Suppressor macrophage (primary cell): Measurements from ENCODE around the gene PDE4B.

ENCODE experiments used
- DNase-seq, 4 experiments: peaks; one replicate each; pipeline ENCODE4 v3.0.0-alpha.2; 2020 to 2022

The PDE4B gene

GRCh38 chr1:65882076-65882475 lies 89.4 kb downstream of the PDE4B start:
- no peak for DNase-seq

- DNase-seq = no peak
Observed at GRCh38 chr1:65889441-65889840, 96.7 kb downstream of the PDE4B start.

GRCh38 chr1:65890201-65890843 lies 97.6 kb downstream of the PDE4B start:
- no peak for DNase-seq

- no peak for DNase-seq
Observed at GRCh38 chr1:65894738-65895605, 102.3 kb downstream of the PDE4B start.

- no peak for DNase-seq
Observed at GRCh38 chr1:65896721-65897120, 104.0 kb downstream of the PDE4B start.

- DNase-seq = no peak
Observed at GRCh38 chr1:65897485-65897884, 104.8 kb downstream of the PDE4B start.

- DNase-seq = no peak
Observed at GRCh38 chr1:65904681-65905083, 112.0 kb downstream of the PDE4B start.

- no peak for DNase-seq
Observed at GRCh38 chr1:65910432-65910831, 117.7 kb downstream of the PDE4B start.

GRCh38 chr1:65911679-65912078 lies 119.0 kb downstream of the PDE4B start:
- no peak for DNase-seq

GRCh38 chr1:65918564-65918963 lies 125.9 kb downstream of the PDE4B start:
- DNase-seq = no peak

GRCh38 chr1:65921446-65921845 lies 128.8 kb downstream of the PDE4B start:
- no peak for DNase-seq

GRCh38 chr1:65924471-65924870 lies 131.8 kb downstream of the PDE4B start:
- DNase-seq = peak in 3 of 4 experiments; percentile 14 to 39 (median 20)

- peak in 1 of 4 experiments; percentile 5 for DNase-seq
Observed at GRCh38 chr1:65938506-65938905, 145.8 kb downstream of the PDE4B start.

GRCh38 chr1:65939191-65939590 lies 146.5 kb downstream of the PDE4B start:
- peak in 3 of 4 experiments; percentile 6 to 27 (median 18) for DNase-seq

- DNase-seq = peak; percentile 73 to 86 (median 81)
Observed at GRCh38 chr1:65939636-65940035, 146.9 kb downstream of the PDE4B start.

- peak; percentile 27 to 63 (median 52) for DNase-seq
Observed at GRCh38 chr1:65940126-65940525, 147.4 kb downstream of the PDE4B start.

GRCh38 chr1:65942476-65942875 lies 149.8 kb downstream of the PDE4B start:
- no peak for DNase-seq

- DNase-seq = no peak
Observed at GRCh38 chr1:65946376-65946775, 153.7 kb downstream of the PDE4B start.

- no peak for DNase-seq
Observed at GRCh38 chr1:65946960-65947359, 154.3 kb downstream of the PDE4B start.

- peak in 3 of 4 experiments; percentile 16 to 22 (median 21) for DNase-seq
Observed at GRCh38 chr1:65948609-65949229, 156.0 kb downstream of the PDE4B start.

GRCh38 chr1:65949230-65949626 lies 156.5 kb downstream of the PDE4B start:
- DNase-seq = peak in 1 of 4 experiments; percentile 7

GRCh38 chr1:65949933-65950332 lies 157.2 kb downstream of the PDE4B start:
- DNase-seq = no peak

- DNase-seq = no peak
Observed at GRCh38 chr1:65952696-65953095, 160.0 kb downstream of the PDE4B start.
